Endothelial cell of umbilical vein (primary cell): Measurements from ENCODE around the gene TEX19. TPM values are rescaled to one million over a fixed set of nuclear protein-coding genes. Genes with fewer than 3 reads are reported as not detected.

Experiments used
- BruUV-seq: library from RNA; stranded (reverse); fragments of 400-500 nt; replicated peaks from 2 replicates; lab custom pipeline; 2021; lab: Mats Ljungman, UMichigan
- CTCF ChIA-PET: fragments of 300-600, 350-600 bp; sonication (Branson Sonifier 250); formaldehyde crosslinking; loops from one replicate; lab custom pipeline; 2021; ENCODE audit warnings: antibody characterized with exemption, inconsistent platforms; lab: Charles Lee
- POLR2A ChIA-PET: fragments of 300-600, 350-600 bp; sonication (Branson Sonifier 250); formaldehyde crosslinking; loops from one replicate; lab custom pipeline; 2021; ENCODE audit warnings: antibody characterized with exemption, inconsistent platforms; lab: Charles Lee
- DNase-seq: peaks from one replicate; pipeline ENCODE4 v3.0.0-alpha.2; 2011; ENCODE audit warnings: low read depth, low spot score
- FAIRE-seq: peaks from 2 replicates; lab custom pipeline; 2011; peaks lifted over from hg19 to GRCh38; lab: Jason Lieb, UNC
- H2AFZ ChIP-seq: 2 replicates; pipeline ENCODE4 v1.6.0; 2012; ENCODE audit warnings: low read depth, low read length, control low read depth, inconsistent platforms
- H3K27ac ChIP-seq: 2 replicates; pipeline ENCODE4 v1.5.1; 2011; ENCODE audit warnings: low read depth, mild to moderate bottlenecking, control low read depth, low read length, moderate library complexity; ENCODE audit not compliant: insufficient read depth
- H3K27me3 ChIP-seq, 2 experiments: 2 replicates each; pipeline versions ENCODE4 v1.6.0 to v1.6.1; 2011; ENCODE audit warnings: low read length in 2 of 2, mixed read lengths in 1 of 2; ENCODE audit not compliant: control insufficient read depth in 2 of 2, insufficient read depth in 2 of 2
- H3K36me3 ChIP-seq, 2 experiments: 2 replicates in 1 of 2; 3 replicates in 1 of 2; pipeline ENCODE4 v1.5.1; 2011; ENCODE audit warnings: low read length in 2 of 2, mild to moderate bottlenecking in 1 of 2, moderate library complexity in 1 of 2; ENCODE audit not compliant: control insufficient read depth in 2 of 2, insufficient read depth in 2 of 2; ENCODE audit errors: extremely low read depth in 1 of 2
- H3K4me1 ChIP-seq: 3 replicates; pipeline ENCODE4 v1.5.1; 2011; ENCODE audit warnings: mild to moderate bottlenecking, low read length; ENCODE audit not compliant: control insufficient read depth, insufficient read depth; ENCODE audit errors: extremely low read depth
- H3K4me2 ChIP-seq: 2 replicates; pipeline ENCODE4 v1.6.1; 2011; ENCODE audit warnings: low read length, control low read depth, mixed read lengths; ENCODE audit not compliant: insufficient read depth
- H3K4me3 ChIP-seq, 3 experiments: fragments of 200-600 bp in 1 of 3; sonication (generic), shearing (Covaris generic) in 1 of 3; replicated peaks in 1 of 3; 2 replicates each; pipeline ENCODE4 v1.5.1; 2011 to 2016; ENCODE audit warnings: control low read depth in 3 of 3, low read length in 3 of 3, mild to moderate bottlenecking in 2 of 3, inconsistent platforms in 1 of 3, low read depth in 1 of 3, moderate library complexity in 1 of 3; ENCODE audit not compliant: insufficient read depth in 1 of 3
- H3K79me2 ChIP-seq: 2 replicates; pipeline ENCODE4 v1.6.0; 2012; ENCODE audit warnings: low read length, inconsistent platforms; ENCODE audit not compliant: control insufficient read depth, insufficient read depth
- H3K9ac ChIP-seq: replicated peaks from 2 replicates; pipeline ENCODE3; 2011; ENCODE audit warnings: low read length, control low read depth; ENCODE audit not compliant: insufficient read depth; ENCODE audit errors: extremely low read depth
- H3K9me1 ChIP-seq: replicated peaks from 3 replicates; pipeline ENCODE4 v1.6.0; 2011; ENCODE audit warnings: mild to moderate bottlenecking, low read length; ENCODE audit not compliant: control insufficient read depth, insufficient read depth; ENCODE audit errors: extremely low read depth
- H3K9me3 ChIP-seq: replicated peaks from 2 replicates; pipeline ENCODE4 v1.5.1; 2012; ENCODE audit warnings: low read length, inconsistent platforms; ENCODE audit not compliant: control insufficient read depth, insufficient read depth
- H4K20me1 ChIP-seq: replicated peaks from 2 replicates; pipeline ENCODE3; 2011; ENCODE audit warnings: mild to moderate bottlenecking, low read length; ENCODE audit not compliant: control insufficient read depth, insufficient read depth; ENCODE audit errors: extremely low read depth
- EZH2 ChIP-seq: IDR thresholded peaks from 2 replicates; pipeline ENCODE4 v1.6.1; 2012; ENCODE audit warnings: borderline replicate concordance, low read depth, mild to moderate bottlenecking, moderate library complexity, low read length, inconsistent platforms; ENCODE audit not compliant: severe bottlenecking
- FOS ChIP-seq: IDR thresholded peaks from 2 replicates; pipeline ENCODE4 v1.6.1; 2011; ENCODE audit warnings: mild to moderate bottlenecking, low read length, moderate library complexity, borderline replicate concordance; ENCODE audit not compliant: insufficient read depth
- GATA2 ChIP-seq: IDR thresholded peaks from 2 replicates; pipeline ENCODE4 v1.7.0; 2011; ENCODE audit warnings: low read depth, mild to moderate bottlenecking, moderate library complexity, mixed read lengths, low read length; ENCODE audit not compliant: insufficient read length, insufficient read depth
- JUN ChIP-seq: IDR thresholded peaks from 2 replicates; pipeline ENCODE4 v1.6.1; 2011; ENCODE audit warnings: borderline replicate concordance, low read depth; ENCODE audit not compliant: insufficient read length, insufficient read depth
- MYC ChIP-seq: IDR thresholded peaks from one replicate; pipeline ENCODE4 v1.6.1; 2011; ENCODE audit warnings: mild to moderate bottlenecking, low read depth, low read length
- POLR2A ChIP-seq: IDR thresholded peaks from 2 replicates; pipeline ENCODE4 v1.6.1; 2012; ENCODE audit warnings: low read depth, mild to moderate bottlenecking, control low read depth, low read length
- POLR2AphosphoS5 ChIP-seq: IDR thresholded peaks from 2 replicates; pipeline ENCODE4 v1.6.1; 2012; ENCODE audit warnings: low read depth, mild to moderate bottlenecking, control low read depth, low read length, moderate library complexity; ENCODE audit not compliant: insufficient read depth
- dilution Hi-C: fragments of 300-500 bp; cut with MboI; formaldehyde crosslinking; loops from one replicate; pipeline ENCODE4 v1.15.0; 2019; ENCODE audit warnings: low sequenced_read_pairs; ENCODE audit not compliant: extremely low pct_ligation_motif_present
- intact Hi-C: fragments of 100-400 bp; cut with micrococcal nuclease; formaldehyde crosslinking; loops from one replicate; pipeline ENCODE4 v1.10.0; 2022
- polyA plus RNA-seq, 4 experiments: library from polyadenylated mRNA; depleted of rRNA in 3 of 4; stranded (reverse) in 3 of 4; unstranded in 1 of 4; fragments of >200 nt; gene quantifications; 2 replicates each; pipeline versions ENCODE4 v1.2.1 to v1.2.3, GENCODE V29; 2011 to 2012; ENCODE audit warnings: missing spikeins in 1 of 4
- total RNA-seq: library from RNA; stranded (reverse); gene quantifications from 2 replicates; pipeline ENCODE4 v1.2.3, GENCODE V29; 2021
- TF ChIP-seq, protein P1 (sequence below): IDR thresholded peaks from 2 replicates; pipeline ENCODE4 v1.6.1; 2011; ENCODE audit not compliant: insufficient read depth, insufficient read length
- TF ChIP-seq, protein P2 (sequence below), 2 donors: IDR thresholded peaks; 1 replicate in 1 of 2; 2 replicates in 1 of 2; pipeline ENCODE4 v1.5.1; 2011; ENCODE audit warnings: low read length in 2 of 2, mild to moderate bottlenecking in 2 of 2, moderate library complexity in 2 of 2, control low read depth in 1 of 2, inconsistent platforms in 1 of 2, low read depth in 1 of 2; ENCODE audit not compliant: insufficient read depth in 1 of 2; ENCODE audit errors: extremely low read depth in 1 of 2

TEX19 gene
- total and polyA plus RNA-seq, 2 donors (not counting 3 experiments of a cell fraction or from before 2014, with no cell fraction given), result 0.06 TPM; not detected in 1

DNA sequence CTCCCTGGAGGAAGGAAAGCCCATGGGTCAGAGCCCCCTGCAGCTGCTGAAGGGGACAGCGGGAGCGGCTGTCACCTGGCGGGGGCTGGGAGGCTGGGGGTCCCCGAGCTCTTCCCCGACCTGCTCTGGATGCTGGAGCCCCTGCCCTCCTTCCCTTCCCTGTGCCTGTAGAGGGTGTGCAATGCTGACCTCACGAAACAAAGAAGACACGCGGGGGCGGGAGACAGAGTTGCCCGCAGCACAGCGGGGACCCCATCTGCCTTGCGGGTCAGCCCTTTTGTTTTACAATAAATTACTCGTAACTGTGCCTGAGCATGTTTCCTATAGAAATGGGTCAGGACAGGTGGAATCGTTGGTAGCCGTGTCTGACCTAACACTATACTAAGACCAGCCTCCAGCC lies 31.8 kb upstream of the TEX19 start:
- intact Hi-C loops, result no loop called here
- dilution Hi-C loops, result no loop called here
- Histone ChIP-seq H3K9me1 (no peaks in the 10 kb centered on the region), H4K20me1 (no peaks in the 10 kb centered on the region), H2AFZ (no peak overlapping the region), H3K36me3 (no peaks in the 10 kb centered on the region), H3K79me2 (no peaks in the 10 kb centered on the region), H3K4me1 (no peaks in the 10 kb centered on the region), H3K9me3 (no peaks in the 10 kb centered on the region), H3K9ac (no peak overlapping the region), H3K4me3 (no peak overlapping the region), H3K27ac (no peak overlapping the region), H3K27me3 (no peaks in the 10 kb centered on the region), H3K4me2 (no peak overlapping the region)
- no peak for TF ChIP-seq FOS
- TF ChIP-seq EZH2, result no peak
- no peak for TF ChIP-seq POLR2AphosphoS5
- TF ChIP-seq MYC, result no peak
- no peak for TF ChIP-seq POLR2A
- TF ChIP-seq GATA2, result no peak
- TF ChIP-seq, protein P1, sequence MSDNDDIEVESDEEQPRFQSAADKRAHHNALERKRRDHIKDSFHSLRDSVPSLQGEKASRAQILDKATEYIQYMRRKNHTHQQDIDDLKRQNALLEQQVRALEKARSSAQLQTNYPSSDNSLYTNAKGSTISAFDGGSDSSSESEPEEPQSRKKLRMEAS, result no peak
- TF ChIP-seq, protein P2, sequence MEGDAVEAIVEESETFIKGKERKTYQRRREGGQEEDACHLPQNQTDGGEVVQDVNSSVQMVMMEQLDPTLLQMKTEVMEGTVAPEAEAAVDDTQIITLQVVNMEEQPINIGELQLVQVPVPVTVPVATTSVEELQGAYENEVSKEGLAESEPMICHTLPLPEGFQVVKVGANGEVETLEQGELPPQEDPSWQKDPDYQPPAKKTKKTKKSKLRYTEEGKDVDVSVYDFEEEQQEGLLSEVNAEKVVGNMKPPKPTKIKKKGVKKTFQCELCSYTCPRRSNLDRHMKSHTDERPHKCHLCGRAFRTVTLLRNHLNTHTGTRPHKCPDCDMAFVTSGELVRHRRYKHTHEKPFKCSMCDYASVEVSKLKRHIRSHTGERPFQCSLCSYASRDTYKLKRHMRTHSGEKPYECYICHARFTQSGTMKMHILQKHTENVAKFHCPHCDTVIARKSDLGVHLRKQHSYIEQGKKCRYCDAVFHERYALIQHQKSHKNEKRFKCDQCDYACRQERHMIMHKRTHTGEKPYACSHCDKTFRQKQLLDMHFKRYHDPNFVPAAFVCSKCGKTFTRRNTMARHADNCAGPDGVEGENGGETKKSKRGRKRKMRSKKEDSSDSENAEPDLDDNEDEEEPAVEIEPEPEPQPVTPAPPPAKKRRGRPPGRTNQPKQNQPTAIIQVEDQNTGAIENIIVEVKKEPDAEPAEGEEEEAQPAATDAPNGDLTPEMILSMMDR (IDR thresholded peaks at IDR 0.05; ENCODE audit: extremely low read depth in 1 of 2, insufficient read depth in 1 of 2, low read depth in 1 of 2, low read length in 2 of 2), result no peak
- TF ChIP-seq JUN, result no peak
- no TSS peak for BruUV-seq
- CTCF ChIA-PET, result no interaction called here
- FAIRE-seq, result no peak
- POLR2A ChIA-PET, result no interaction called here
- DNase-seq, result no peak
